ENCODE data around the gene CACNB2.
"Not testable (repeated sequence)": the region's sequence is repeated elsewhere in the genome, so short reads cannot be mapped to it uniquely, and the experiment has no call there.

Gene CACNB2

DNA sequence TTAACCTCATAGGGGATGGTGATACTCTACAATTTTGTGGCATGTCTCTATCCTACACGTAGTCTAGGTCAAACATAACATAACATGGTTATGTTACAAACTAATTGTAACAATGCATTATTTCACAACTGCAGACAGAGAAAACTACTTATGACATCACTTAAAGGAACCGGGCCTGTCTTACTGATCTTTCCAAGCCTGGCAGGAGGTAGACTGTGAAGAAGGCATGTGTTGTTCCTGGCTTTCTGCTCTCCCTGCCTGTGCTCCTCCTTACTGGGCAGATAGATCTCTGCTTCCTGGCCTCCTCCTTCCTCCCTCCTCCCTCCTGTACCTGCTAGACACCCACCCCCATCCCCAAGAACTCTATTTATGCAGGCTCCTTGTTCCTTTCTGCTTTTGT lies 5.4 kb downstream of the CACNB2 start:
- no peak for DNase-seq (ENCODE audit: low read depth in 2 of 2)

DNA sequence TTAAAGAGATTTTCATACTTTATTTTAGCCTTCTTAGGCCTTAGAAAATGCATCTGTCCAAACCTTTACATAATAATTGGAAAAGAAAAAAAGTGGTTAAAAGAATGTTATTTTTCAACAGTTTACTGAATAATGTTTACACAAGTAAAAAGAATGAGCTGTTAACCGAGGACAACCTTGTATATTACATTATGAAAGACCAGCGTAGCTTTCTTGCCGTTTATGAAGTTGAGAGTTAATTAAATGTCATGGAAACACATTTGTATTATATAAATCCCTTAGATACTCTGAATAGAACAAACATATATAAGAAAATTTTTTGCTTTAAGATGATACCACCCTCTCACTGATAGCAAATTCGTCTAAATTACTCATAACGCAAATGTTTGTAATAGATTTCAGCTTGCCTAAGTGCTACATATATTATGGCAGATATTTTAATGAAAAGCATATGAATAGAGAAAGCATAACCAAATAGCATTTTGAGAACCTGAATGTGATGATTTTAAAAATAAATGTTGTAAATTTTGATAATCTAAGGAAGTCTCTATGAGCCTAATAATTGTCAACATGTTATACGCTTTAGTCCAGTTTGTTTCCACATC lies 9.1 kb downstream of the CACNB2 start:
- DNase-seq (ENCODE audit: low read depth in 2 of 2), result no peak

DNA sequence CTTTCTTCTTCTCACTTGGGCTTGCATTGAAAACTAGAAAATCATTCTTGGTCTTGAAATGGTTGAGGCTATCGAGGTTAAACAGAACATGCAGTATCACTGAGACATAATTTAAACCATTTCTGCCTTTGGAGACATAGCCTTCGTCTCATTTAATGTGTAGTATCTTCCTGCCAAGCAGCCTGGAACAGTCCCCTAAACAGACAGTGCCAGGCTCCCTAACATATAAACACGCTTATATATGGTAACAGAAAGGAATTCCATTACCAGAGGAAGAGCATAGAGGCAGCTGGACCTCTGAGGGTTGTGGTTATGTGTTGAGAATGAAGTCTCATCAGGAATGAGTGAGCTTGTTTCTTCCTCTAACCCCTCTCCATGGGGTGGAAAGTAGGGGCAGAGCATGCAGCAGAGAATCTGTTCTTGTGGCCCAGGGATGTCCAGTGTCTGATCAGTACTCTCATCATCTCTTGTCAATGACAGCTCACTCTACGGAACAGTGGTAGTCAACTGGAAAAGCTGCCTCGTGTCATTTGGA lies 11.2 kb downstream of the CACNB2 start:
- no peak for DNase-seq (ENCODE audit: low read depth in 2 of 2)

- DNase-seq (ENCODE audit: low read depth in 2 of 2), result not testable (repeated sequence)
Measured at GRCh38 chr10:18153381-18153780, 13.2 kb downstream of the CACNB2 start.

DNA sequence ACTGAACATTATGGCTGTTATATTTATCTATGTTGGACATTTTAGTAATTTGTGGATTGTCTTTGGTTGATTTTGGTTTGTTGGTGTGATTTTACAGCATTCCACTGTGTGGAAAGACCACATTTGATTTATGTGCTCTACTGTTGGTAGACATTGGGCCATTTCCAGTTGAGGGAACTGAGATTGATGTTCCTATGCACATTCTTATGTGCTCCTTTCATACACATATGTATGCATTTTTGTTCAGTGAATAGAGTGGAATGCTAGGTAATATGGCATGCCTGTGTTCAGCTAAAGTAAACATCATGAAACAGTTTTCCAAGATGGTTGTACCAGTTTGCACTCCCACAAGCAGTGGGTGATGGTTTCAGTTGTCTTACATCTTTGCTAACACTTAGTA lies 15.1 kb downstream of the CACNB2 start:
- DNase-seq (ENCODE audit: low read depth in 2 of 2), result no peak

DNA sequence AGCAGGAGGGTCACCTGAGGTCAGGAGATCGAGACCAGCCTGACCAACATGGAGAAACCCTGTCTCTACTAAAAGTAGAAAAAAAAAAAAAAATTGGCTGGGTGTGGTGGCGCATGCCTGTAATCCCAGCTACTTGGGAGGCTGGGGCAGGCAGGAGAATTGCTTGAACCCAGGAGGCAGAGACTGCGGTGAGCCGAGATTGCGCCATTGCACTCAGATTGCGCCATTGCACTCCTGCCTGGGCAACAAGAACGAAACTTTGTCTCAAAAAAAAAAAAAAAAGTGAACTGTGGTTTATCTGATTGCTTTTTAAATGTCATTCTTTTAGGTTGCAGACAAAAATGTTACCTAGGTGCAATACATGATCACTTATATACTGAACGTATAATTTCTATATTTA lies 16.6 kb downstream of the CACNB2 start:
- DNase-seq (ENCODE audit: low read depth in 2 of 2), result not testable (repeated sequence)

DNA sequence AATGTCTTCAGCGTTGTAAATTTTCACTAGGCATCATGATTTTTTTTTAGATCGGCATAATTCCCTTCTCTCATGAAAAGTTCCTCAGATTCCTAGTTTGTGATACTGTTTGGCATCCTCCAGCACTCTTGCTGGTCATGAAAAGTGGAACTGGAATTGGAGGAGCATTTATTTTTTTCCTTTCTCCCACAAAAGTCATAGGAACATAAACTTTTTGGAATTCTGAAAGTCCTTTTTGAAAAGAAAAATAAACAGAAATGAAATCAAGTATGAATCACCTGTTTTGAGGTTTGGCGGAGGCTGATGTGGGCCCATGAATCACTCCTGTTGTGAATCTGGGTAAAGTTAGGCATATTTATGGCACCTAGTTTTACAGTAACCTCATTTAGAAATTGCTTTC lies 17.7 kb downstream of the CACNB2 start:
- DNase-seq (ENCODE audit: low read depth in 2 of 2), result no peak

GRCh38 chr10:18158773-18159265 lies 18.6 kb downstream of the CACNB2 start:
- DNase-seq (ENCODE audit: low read depth in 2 of 2), result no peak

DNA sequence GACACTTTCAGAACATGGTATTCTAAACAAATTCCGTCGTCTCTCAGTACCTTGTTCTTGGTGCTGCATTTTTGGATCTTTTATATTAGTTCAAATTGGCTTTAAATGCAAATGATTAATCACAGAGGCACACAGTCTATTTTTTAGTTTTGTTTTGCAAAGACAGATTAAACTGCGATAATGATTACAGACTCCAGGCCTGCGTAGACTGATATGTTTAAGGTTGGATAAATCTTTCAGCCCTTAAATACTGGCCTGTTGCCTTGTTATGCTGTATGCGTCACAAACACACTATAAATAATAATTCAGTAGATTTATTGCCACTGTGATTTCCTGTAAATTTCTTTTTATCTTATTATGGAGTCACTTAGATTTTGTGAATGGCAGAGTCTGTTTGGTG lies 19.3 kb downstream of the CACNB2 start:
- no peak for DNase-seq (ENCODE audit: low read depth in 2 of 2)

DNA sequence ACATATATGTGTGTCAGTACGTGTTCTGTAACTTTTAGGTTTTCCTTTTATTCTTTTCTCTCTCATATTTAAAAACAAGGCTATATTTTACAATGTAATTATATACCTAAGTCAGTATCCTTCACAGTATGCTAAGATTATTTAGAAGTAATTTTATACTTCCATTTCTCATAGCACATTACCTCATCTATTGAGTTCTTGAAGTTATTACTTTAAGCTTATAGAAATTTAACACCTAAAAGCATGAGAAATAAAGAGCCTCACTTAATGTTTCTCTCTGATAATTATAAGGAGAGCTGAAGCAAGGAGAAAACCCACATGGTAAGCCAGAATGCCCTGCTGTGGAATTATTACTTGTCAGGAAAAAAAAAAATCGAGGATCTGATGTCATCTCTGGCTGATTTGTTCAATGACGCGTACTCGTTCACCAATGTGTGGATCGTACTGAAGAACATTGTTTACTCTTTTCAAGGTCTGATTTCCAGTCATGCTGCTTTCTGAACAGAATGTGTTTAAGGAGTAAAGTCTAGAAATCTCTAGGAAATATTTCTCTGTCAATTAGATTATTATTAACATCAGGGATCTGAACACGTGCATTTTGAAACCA lies 21.9 kb downstream of the CACNB2 start:
- no peak for DNase-seq (ENCODE audit: low read depth in 2 of 2)

DNA sequence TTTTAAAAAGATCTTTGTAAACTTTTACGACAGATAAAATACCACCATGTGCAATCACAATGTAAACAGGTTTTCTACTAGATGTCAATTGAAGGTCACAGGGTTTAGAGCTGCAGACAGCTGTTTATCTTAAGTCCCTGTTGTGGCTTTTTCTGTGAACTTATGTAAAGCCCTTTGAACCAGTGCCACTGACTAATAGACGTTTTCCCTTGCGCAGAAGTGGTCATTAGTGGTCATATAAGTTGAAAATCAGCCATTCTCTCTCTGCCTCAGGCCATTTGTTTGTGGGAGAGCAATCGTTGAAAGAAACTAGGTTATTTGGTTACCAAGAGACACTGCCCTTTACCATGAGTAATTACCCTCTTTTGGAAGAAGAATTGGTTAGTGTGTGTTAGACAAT lies 23.9 kb downstream of the CACNB2 start:
- DNase-seq (ENCODE audit: low read depth in 2 of 2), result no peak

- DNase-seq (ENCODE audit: low read depth in 2 of 2), result no peak
Measured at GRCh38 chr10:18164748-18165361, 24.6 kb downstream of the CACNB2 start.

GRCh38 chr10:18178854-18179483 lies 38.7 kb downstream of the CACNB2 start:
- no peak for DNase-seq (ENCODE audit: low read depth in 2 of 2)

- DNase-seq (ENCODE audit: low read depth in 2 of 2), result no peak
Measured at GRCh38 chr10:18179891-18180290, 39.7 kb downstream of the CACNB2 start.

DNA sequence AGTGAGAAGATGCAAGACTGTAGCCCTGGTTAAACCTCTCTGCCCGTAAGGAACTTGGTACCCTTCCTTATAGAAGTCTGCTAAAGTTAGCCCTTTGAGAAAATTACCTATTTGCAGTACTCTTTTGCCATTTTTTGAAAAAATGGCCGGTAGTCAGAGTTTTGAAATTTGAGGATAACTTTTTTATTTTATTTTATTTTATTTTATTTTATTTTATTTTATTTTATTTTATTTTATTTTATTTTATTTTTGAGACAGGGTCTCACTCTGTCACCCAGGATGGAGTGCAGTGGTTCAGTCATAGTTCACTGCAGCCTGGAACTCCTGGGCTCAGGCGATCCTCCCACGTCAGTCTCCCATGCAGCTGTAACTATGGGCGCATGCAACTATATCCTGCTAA lies 41.2 kb downstream of the CACNB2 start:
- not testable (repeated sequence) for DNase-seq (ENCODE audit: low read depth in 2 of 2)

- no peak for DNase-seq (ENCODE audit: low read depth in 2 of 2)
Measured at GRCh38 chr10:18185621-18186020, 45.4 kb downstream of the CACNB2 start.

- no peak for DNase-seq (ENCODE audit: low read depth in 2 of 2)
Measured at GRCh38 chr10:18190840-18191239, 50.6 kb downstream of the CACNB2 start.

GRCh38 chr10:18194634-18195033 lies 54.4 kb downstream of the CACNB2 start:
- no peak for DNase-seq (ENCODE audit: low read depth in 2 of 2)

DNA sequence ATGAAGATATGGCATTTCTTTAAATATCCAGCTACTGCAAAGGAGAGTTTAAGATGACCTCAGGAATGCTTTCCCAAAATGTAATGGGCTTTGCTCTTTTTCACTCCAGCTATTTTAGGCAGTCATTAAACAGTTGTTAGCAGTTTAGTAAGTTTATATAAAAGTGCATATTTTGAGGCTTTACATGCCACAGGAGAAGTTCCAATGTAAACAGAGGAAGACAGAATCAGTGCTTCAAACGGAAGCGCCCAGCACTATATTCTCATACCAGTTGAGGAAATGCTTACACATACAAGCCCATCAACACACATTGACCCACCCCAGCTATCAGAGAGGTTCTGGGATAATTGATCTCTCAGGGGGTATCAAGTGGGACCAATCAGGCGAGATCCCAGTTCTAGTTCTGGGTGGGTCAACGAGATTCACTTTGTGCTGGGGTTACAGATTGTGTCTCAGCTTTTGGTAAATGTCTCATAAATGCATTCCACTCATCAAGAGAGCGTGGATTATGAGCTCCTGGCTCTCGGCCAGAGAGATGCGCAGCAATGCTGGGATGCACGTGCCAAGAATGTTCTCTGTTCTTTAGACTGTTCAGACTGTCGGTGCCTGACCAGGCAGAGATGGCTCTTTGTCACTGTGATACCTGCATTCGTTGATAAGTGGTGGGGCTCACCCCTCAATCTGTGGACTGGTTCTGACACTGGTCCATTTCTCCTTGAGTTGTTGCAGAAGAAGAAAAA lies 55.0 kb downstream of the CACNB2 start:
- DNase-seq (ENCODE audit: low read depth in 2 of 2), result no peak

DNA sequence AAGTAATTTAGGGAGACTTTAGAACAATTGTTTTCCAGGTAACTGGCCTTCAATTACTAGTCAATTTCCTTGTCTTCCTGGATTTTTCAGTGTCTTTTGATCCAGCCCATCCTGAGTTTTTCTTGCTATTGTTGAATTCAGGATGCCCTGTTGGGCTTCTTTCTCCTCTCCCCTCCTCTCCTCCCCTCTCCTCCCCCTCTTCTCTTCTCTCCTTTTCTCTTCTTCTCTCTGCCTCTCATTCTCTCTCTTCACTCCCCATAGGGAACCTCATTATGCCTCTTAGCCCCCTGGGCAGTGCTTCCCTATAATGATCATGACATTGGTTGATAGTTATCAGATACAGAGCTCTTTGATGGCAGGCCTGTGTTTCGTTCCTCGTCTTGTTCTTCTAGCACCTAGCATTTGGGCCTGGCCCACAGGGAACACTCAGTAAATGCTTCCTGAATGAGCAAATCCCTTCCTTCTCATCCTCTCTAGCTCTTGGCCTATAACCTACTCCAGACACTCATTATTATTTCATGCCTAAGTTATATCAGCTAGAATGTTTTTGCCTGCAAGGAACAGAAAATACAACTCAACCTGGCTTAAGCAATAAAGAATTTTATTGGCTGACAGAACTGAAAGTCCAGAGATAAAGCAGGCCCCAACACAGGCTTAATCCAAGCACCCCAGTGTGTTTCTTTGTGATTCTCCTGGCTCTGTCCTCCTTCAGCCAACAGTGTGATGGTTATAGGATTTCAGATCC lies 56.8 kb downstream of the CACNB2 start:
- DNase-seq (ENCODE audit: low read depth in 2 of 2), result no peak

DNA sequence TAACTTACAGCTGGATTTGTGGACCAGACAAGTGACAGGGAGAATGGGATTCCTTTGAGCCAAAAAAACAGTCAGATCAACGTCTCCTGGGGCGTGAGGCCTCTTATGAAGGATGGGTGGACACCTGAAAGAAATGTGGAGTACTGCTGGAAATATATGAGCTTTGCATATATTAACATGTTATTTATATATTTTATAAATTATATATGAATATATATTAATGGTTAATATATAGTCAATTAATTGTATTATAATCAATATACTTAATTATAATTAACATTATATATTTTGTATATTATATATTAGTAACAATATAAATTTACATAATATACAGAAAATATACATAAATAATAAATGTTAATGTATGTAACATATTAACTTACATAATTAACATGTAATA lies 57.5 kb downstream of the CACNB2 start:
- DNase-seq (ENCODE audit: low read depth in 2 of 2), result no peak
